BE2C (cell line): ENCODE data around the gene UPF3A. TPM values are rescaled to one million over a fixed set of nuclear protein-coding genes. Genes with fewer than 3 reads are reported as not detected.

ENCODE experiments used
- DNase-seq: peaks from one replicate; pipeline ENCODE4 v3.0.0-alpha.2; 2020
- H3K27me3 ChIP-seq: fragments of 250-450 bp; sonication (Bioruptor Pico); 2 replicates; pipeline ENCODE4 v1.5.1; 2020; ENCODE audit warnings: mild to moderate bottlenecking
- H3K36me3 ChIP-seq: fragments of 250-450 bp; sonication (Bioruptor Pico); 2 replicates; pipeline ENCODE4 v1.5.1; 2020; ENCODE audit warnings: mild to moderate bottlenecking
- H3K4me1 ChIP-seq: fragments of 250-450 bp; sonication (Bioruptor Pico); 2 replicates; pipeline ENCODE4 v1.5.1; 2020
- H3K4me3 ChIP-seq: 2 replicates; pipeline ENCODE4 v1.5.1; 2011; ENCODE audit warnings: low read depth, low read length
- H3K9me3 ChIP-seq: fragments of 250-450 bp; sonication (Bioruptor Pico); 2 replicates; pipeline ENCODE4 v1.5.1; 2020
- CTCF ChIP-seq: IDR thresholded peaks from 2 replicates; pipeline ENCODE4 v1.5.1; 2012; ENCODE audit warnings: mild to moderate bottlenecking, low read depth, low read length
- polyA plus RNA-seq: library from polyadenylated mRNA; unstranded; fragments of >200 nt; gene quantifications from one replicate; pipeline ENCODE4 v1.2.1, GENCODE V29; 2012; ENCODE audit warnings: low read depth, missing spikeins; ENCODE audit not compliant: insufficient read length, insufficient read depth

Gene UPF3A
- 43.4 TPM for polyA plus RNA-seq

- Histone ChIP-seq H3K4me3 (peak within 1 kb of the TSS; percentile 84), H3K27me3 (no peaks in the 10 kb centered on the region), H3K36me3 (peaks cover 37% of the 10 kb centered on the region), H3K4me1 (peaks cover 3% of the 10 kb centered on the region; the same call in 1 of the 2 replicates), H3K9me3 (no peaks in the 10 kb centered on the region)
- TF ChIP-seq CTCF = no peak
- peak; percentile 91 for DNase-seq
Measured at GRCh38 chr13:114281351-114282040, at the start of gene UPF3A. UPF3A (plus strand) TSS chr13:114281601; CDS start chr13:114281640, 39 bp downstream.

- no peak for DNase-seq
- Histone ChIP-seq H3K4me3 (no peak overlapping the region), H3K4me1 (no peaks in the 10 kb centered on the region), H3K27me3 (peaks cover 26% of the 10 kb centered on the region), H3K9me3 (no peaks in the 10 kb centered on the region), H3K36me3 (peaks cover 3% of the 10 kb centered on the region)
- TF ChIP-seq CTCF = no peak
Measured at GRCh38 chr13:114231886-114232285, 49.5 kb upstream of the UPF3A start.

- Histone ChIP-seq H3K36me3 (peaks cover 19% of the 10 kb centered on the region), H3K9me3 (no peaks in the 10 kb centered on the region), H3K4me1 (no peaks in the 10 kb centered on the region), H3K4me3 (peak overlapping the region; percentile 17; the same call in 1 of the 2 replicates), H3K27me3 (peaks cover 16% of the 10 kb centered on the region)
- TF ChIP-seq CTCF = no peak
- no peak for DNase-seq
Measured at GRCh38 chr13:114234266-114234644, 47.1 kb upstream of the UPF3A start.

GRCh38 chr13:114234645-114235421 lies 46.6 kb upstream of the UPF3A start, which contains the start of gene CDC16:
CDC16 (plus strand) TSS chr13:114234897; CDS start chr13:114235085, 188 bp downstream.
- DNase-seq = peak; percentile 97
- no peak for TF ChIP-seq CTCF
- Histone ChIP-seq H3K27me3 (peaks cover 10% of the 10 kb centered on the region), H3K4me1 (no peaks in the 10 kb centered on the region), H3K36me3 (peaks cover 25% of the 10 kb centered on the region), H3K9me3 (no peaks in the 10 kb centered on the region), H3K4me3 (peak within 1 kb of the TSS; percentile 90)

GRCh38 chr13:114235697-114236096 lies 45.7 kb upstream of the UPF3A start:
- TF ChIP-seq CTCF = no peak
- H3K36me3 ChIP-seq = peaks cover 31% of the 10 kb centered on the region
- no peaks in the 10 kb centered on the region for H3K4me1 ChIP-seq
- DNase-seq = no peak
- no peaks in the 10 kb centered on the region for H3K9me3 ChIP-seq
- peak overlapping the region; percentile 90 for H3K4me3 ChIP-seq
- H3K27me3 ChIP-seq = peaks cover 1% of the 10 kb centered on the region
